WTC11 (cell line): ENCODE measurements around the gene KAT2B. TPM values are rescaled to one million over a fixed set of nuclear protein-coding genes. Genes with fewer than 3 reads are reported as not detected.

ENCODE experiments used
- ATF1 ChIP-seq: sonication (generic); formaldehyde crosslinking; IDR thresholded peaks from 2 replicates; pipeline ENCODE4 v1.8.1; 2023; ENCODE audit warnings: mild to moderate bottlenecking, moderate library complexity, missing genetic modification reagents
- PRRX2 ChIP-seq: fragments of 250-450 bp; sonication (Bioruptor Pico); IDR thresholded peaks from 2 replicates; pipeline ENCODE4 v1.8.0; 2021; ENCODE audit warnings: mild to moderate bottlenecking
- SMAD3 ChIP-seq: sonication (generic); formaldehyde crosslinking; IDR thresholded peaks from 2 replicates; pipeline ENCODE4 v1.8.0; 2022; ENCODE audit warnings: missing genetic modification reagents, mild to moderate bottlenecking, borderline replicate concordance
- SMAD4 ChIP-seq: sonication (generic); formaldehyde crosslinking; IDR thresholded peaks from 2 replicates; pipeline ENCODE4 v1.8.0; 2022; ENCODE audit warnings: mild to moderate bottlenecking, missing genetic modification reagents
- TEAD1 ChIP-seq: sonication (generic); formaldehyde crosslinking; IDR thresholded peaks from 2 replicates; pipeline ENCODE4 v1.8.0; 2022; ENCODE audit warnings: mild to moderate bottlenecking, missing genetic modification reagents
- ZNF423 ChIP-seq: fragments of 250-450 bp; sonication (Bioruptor Pico); IDR thresholded peaks from 2 replicates; pipeline ENCODE4 v2.1.2; 2022; ENCODE audit warnings: mild to moderate bottlenecking, moderate library complexity
- total RNA-seq: library from RNA; stranded (reverse); gene quantifications from 3 replicates; pipeline ENCODE4 v1.2.3, GENCODE V29; 2021
- TF ChIP-seq, protein P1 (sequence below): sonication (generic); formaldehyde crosslinking; IDR thresholded peaks from 2 replicates; pipeline ENCODE4 v1.8.0; 2022; ENCODE audit warnings: missing genetic modification reagents
- TF ChIP-seq, protein P2 (sequence below): sonication (generic); formaldehyde crosslinking; IDR thresholded peaks from 2 replicates; pipeline ENCODE4 v1.8.1; 2023; ENCODE audit warnings: mild to moderate bottlenecking, missing genetic modification reagents, borderline replicate concordance
- TF ChIP-seq, protein P3 (sequence below): fragments of 250-450 bp; sonication (Bioruptor Pico); IDR thresholded peaks from 2 replicates; pipeline ENCODE4 v1.9.0; 2021; ENCODE audit warnings: mild to moderate bottlenecking, borderline replicate concordance
- TF ChIP-seq, protein P4 (sequence below): sonication (generic); formaldehyde crosslinking; IDR thresholded peaks from 2 replicates; pipeline ENCODE4 v1.8.0; 2023; ENCODE audit warnings: missing genetic modification reagents
- TF ChIP-seq, protein P5 (sequence below): sonication (generic); formaldehyde crosslinking; IDR thresholded peaks from 2 replicates; pipeline ENCODE4 v1.8.1; 2023; ENCODE audit warnings: mild to moderate bottlenecking, missing genetic modification reagents
- TF ChIP-seq, protein P6 (sequence below): sonication (generic); formaldehyde crosslinking; IDR thresholded peaks from 2 replicates; pipeline ENCODE4 v1.8.1; 2022; ENCODE audit warnings: low read depth, missing genetic modification reagents, borderline replicate concordance

The KAT2B gene
- total RNA-seq, 1 experiment from 2014 or later, result 2.7 TPM

DNA sequence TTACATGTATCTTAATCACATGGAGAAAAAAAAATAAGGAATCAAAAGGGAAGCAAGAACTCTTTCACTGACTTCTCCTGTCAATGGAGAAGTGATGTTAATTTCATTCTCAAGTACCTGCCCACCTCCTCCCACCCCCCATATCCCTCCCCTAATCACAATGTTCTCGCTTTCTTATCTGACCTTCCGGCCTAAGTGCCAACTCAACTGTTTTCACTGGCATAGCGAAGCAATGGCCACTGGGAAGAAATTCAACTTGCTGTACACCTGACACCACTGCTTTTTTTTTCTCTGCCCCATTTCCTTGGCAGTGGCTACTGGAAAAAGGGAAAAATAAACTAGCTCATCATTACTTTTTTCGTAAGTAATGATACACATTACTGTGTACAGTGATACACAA, 142.0 kb downstream of the KAT2B start (continued):
- TF ChIP-seq, protein P1, sequence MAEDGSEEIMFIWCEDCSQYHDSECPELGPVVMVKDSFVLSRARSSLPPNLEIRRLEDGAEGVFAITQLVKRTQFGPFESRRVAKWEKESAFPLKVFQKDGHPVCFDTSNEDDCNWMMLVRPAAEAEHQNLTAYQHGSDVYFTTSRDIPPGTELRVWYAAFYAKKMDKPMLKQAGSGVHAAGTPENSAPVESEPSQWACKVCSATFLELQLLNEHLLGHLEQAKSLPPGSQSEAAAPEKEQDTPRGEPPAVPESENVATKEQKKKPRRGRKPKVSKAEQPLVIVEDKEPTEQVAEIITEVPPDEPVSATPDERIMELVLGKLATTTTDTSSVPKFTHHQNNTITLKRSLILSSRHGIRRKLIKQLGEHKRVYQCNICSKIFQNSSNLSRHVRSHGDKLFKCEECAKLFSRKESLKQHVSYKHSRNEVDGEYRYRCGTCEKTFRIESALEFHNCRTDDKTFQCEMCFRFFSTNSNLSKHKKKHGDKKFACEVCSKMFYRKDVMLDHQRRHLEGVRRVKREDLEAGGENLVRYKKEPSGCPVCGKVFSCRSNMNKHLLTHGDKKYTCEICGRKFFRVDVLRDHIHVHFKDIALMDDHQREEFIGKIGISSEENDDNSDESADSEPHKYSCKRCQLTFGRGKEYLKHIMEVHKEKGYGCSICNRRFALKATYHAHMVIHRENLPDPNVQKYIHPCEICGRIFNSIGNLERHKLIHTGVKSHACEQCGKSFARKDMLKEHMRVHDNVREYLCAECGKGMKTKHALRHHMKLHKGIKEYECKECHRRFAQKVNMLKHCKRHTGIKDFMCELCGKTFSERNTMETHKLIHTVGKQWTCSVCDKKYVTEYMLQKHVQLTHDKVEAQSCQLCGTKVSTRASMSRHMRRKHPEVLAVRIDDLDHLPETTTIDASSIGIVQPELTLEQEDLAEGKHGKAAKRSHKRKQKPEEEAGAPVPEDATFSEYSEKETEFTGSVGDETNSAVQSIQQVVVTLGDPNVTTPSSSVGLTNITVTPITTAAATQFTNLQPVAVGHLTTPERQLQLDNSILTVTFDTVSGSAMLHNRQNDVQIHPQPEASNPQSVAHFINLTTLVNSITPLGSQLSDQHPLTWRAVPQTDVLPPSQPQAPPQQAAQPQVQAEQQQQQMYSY, result no peak
- TF ChIP-seq SMAD3 (CRISPR knock-in tag) (no peak), PRRX2 (CRISPR knock-in tag) (no peak), SMAD4 (CRISPR knock-in tag) (no peak), ZNF423 (no peak), ATF1 (CRISPR knock-in tag) (no peak), TEAD1 (no peak)
- TF ChIP-seq, protein P2, sequence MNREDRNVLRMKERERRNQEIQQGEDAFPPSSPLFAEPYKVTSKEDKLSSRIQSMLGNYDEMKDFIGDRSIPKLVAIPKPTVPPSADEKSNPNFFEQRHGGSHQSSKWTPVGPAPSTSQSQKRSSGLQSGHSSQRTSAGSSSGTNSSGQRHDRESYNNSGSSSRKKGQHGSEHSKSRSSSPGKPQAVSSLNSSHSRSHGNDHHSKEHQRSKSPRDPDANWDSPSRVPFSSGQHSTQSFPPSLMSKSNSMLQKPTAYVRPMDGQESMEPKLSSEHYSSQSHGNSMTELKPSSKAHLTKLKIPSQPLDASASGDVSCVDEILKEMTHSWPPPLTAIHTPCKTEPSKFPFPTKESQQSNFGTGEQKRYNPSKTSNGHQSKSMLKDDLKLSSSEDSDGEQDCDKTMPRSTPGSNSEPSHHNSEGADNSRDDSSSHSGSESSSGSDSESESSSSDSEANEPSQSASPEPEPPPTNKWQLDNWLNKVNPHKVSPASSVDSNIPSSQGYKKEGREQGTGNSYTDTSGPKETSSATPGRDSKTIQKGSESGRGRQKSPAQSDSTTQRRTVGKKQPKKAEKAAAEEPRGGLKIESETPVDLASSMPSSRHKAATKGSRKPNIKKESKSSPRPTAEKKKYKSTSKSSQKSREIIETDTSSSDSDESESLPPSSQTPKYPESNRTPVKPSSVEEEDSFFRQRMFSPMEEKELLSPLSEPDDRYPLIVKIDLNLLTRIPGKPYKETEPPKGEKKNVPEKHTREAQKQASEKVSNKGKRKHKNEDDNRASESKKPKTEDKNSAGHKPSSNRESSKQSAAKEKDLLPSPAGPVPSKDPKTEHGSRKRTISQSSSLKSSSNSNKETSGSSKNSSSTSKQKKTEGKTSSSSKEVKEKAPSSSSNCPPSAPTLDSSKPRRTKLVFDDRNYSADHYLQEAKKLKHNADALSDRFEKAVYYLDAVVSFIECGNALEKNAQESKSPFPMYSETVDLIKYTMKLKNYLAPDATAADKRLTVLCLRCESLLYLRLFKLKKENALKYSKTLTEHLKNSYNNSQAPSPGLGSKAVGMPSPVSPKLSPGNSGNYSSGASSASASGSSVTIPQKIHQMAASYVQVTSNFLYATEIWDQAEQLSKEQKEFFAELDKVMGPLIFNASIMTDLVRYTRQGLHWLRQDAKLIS (CRISPR knock-in tag), result no peak
- TF ChIP-seq, protein P3, sequence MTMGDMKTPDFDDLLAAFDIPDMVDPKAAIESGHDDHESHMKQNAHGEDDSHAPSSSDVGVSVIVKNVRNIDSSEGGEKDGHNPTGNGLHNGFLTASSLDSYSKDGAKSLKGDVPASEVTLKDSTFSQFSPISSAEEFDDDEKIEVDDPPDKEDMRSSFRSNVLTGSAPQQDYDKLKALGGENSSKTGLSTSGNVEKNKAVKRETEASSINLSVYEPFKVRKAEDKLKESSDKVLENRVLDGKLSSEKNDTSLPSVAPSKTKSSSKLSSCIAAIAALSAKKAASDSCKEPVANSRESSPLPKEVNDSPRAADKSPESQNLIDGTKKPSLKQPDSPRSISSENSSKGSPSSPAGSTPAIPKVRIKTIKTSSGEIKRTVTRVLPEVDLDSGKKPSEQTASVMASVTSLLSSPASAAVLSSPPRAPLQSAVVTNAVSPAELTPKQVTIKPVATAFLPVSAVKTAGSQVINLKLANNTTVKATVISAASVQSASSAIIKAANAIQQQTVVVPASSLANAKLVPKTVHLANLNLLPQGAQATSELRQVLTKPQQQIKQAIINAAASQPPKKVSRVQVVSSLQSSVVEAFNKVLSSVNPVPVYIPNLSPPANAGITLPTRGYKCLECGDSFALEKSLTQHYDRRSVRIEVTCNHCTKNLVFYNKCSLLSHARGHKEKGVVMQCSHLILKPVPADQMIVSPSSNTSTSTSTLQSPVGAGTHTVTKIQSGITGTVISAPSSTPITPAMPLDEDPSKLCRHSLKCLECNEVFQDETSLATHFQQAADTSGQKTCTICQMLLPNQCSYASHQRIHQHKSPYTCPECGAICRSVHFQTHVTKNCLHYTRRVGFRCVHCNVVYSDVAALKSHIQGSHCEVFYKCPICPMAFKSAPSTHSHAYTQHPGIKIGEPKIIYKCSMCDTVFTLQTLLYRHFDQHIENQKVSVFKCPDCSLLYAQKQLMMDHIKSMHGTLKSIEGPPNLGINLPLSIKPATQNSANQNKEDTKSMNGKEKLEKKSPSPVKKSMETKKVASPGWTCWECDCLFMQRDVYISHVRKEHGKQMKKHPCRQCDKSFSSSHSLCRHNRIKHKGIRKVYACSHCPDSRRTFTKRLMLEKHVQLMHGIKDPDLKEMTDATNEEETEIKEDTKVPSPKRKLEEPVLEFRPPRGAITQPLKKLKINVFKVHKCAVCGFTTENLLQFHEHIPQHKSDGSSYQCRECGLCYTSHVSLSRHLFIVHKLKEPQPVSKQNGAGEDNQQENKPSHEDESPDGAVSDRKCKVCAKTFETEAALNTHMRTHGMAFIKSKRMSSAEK (CRISPR knock-in tag), result no peak
- TF ChIP-seq, protein P4, sequence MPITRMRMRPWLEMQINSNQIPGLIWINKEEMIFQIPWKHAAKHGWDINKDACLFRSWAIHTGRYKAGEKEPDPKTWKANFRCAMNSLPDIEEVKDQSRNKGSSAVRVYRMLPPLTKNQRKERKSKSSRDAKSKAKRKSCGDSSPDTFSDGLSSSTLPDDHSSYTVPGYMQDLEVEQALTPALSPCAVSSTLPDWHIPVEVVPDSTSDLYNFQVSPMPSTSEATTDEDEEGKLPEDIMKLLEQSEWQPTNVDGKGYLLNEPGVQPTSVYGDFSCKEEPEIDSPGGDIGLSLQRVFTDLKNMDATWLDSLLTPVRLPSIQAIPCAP (CRISPR knock-in tag), result no peak
- TF ChIP-seq, protein P5, sequence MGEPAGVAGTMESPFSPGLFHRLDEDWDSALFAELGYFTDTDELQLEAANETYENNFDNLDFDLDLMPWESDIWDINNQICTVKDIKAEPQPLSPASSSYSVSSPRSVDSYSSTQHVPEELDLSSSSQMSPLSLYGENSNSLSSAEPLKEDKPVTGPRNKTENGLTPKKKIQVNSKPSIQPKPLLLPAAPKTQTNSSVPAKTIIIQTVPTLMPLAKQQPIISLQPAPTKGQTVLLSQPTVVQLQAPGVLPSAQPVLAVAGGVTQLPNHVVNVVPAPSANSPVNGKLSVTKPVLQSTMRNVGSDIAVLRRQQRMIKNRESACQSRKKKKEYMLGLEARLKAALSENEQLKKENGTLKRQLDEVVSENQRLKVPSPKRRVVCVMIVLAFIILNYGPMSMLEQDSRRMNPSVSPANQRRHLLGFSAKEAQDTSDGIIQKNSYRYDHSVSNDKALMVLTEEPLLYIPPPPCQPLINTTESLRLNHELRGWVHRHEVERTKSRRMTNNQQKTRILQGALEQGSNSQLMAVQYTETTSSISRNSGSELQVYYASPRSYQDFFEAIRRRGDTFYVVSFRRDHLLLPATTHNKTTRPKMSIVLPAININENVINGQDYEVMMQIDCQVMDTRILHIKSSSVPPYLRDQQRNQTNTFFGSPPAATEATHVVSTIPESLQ (CRISPR knock-in tag), result no peak
- TF ChIP-seq, protein P6, sequence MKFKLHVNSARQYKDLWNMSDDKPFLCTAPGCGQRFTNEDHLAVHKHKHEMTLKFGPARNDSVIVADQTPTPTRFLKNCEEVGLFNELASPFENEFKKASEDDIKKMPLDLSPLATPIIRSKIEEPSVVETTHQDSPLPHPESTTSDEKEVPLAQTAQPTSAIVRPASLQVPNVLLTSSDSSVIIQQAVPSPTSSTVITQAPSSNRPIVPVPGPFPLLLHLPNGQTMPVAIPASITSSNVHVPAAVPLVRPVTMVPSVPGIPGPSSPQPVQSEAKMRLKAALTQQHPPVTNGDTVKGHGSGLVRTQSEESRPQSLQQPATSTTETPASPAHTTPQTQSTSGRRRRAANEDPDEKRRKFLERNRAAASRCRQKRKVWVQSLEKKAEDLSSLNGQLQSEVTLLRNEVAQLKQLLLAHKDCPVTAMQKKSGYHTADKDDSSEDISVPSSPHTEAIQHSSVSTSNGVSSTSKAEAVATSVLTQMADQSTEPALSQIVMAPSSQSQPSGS, result no peak
